Adrenal gland (tissue), 5 donors: ENCODE measurements around the gene REM2.

Experiments
- CTCF ChIP-seq, 6 experiments: fragments of 450-650 bp in 4 of 6; fragments of 200-600 bp in 2 of 6; sonication (generic) in 1 of 6; IDR thresholded peaks; 1 replicate in 5 of 6; 2 replicates in 1 of 6; pipeline versions ENCODE4 v1.5.1 to v1.8.0; 2016 to 2021; ENCODE audit warnings: antibody characterized with exemption in 6 of 6, mild to moderate bottlenecking in 2 of 6, moderate library complexity in 1 of 6
- POLR2A ChIP-seq, 2 donors: fragments of 450-650 bp; IDR thresholded peaks; one replicate each; pipeline ENCODE4 v1.6.1; 2017; ENCODE audit warnings: antibody characterized with exemption in 2 of 2, mild to moderate bottlenecking in 2 of 2, moderate library complexity in 1 of 2
- donor health status: DM: no; HTN: no; CAD: no.

DNA sequence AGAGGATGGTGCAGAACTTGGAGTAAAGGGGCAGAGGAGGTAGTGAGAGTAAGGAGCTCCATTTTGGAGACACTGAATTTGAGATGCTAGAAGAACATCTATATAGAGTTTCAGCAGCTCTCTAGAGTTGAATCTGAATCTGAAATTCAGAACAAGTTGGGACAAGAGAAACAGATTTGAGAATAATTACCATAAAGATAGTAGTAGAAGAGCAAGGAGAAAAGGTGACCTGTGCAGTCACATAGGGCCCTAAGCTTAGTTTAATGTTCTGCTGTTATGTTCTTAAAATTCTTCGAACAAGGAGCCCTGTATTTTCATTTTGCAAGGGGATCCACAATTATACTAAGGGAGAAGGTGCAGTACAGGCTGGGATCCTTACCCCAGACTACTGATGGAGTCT lies 7.4 kb downstream of the REM2 start:
- no peak for TF ChIP-seq CTCF (IDR thresholded peaks at IDR 0.05)
- TF ChIP-seq POLR2A (IDR thresholded peaks at IDR 0.05) = no peak
